ENCODE measurements around the gene IRF3.

GRCh38 chr19:49713236-49713845 is 47.7 kb upstream of the IRF3 start:
- TF ChIP-seq, protein P1, sequence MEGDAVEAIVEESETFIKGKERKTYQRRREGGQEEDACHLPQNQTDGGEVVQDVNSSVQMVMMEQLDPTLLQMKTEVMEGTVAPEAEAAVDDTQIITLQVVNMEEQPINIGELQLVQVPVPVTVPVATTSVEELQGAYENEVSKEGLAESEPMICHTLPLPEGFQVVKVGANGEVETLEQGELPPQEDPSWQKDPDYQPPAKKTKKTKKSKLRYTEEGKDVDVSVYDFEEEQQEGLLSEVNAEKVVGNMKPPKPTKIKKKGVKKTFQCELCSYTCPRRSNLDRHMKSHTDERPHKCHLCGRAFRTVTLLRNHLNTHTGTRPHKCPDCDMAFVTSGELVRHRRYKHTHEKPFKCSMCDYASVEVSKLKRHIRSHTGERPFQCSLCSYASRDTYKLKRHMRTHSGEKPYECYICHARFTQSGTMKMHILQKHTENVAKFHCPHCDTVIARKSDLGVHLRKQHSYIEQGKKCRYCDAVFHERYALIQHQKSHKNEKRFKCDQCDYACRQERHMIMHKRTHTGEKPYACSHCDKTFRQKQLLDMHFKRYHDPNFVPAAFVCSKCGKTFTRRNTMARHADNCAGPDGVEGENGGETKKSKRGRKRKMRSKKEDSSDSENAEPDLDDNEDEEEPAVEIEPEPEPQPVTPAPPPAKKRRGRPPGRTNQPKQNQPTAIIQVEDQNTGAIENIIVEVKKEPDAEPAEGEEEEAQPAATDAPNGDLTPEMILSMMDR (IDR thresholded peaks at IDR 0.05) = no peak
- no peak for TF ChIP-seq POLR2A (IDR thresholded peaks at IDR 0.05; ENCODE audit: low read depth)
- TF ChIP-seq EP300 (IDR thresholded peaks at IDR 0.05) = no peak
- no peak for TF ChIP-seq POLR2AphosphoS5 (IDR thresholded peaks at IDR 0.05)

All from esophagus muscularis mucosa (tissue), 4 donors.